ENCODE measurements around the gene BTG2. TPM values are rescaled to one million over a fixed set of nuclear protein-coding genes. Genes with fewer than 3 reads are reported as not detected.
A peak's percentile ranks its signal among the peaks of the same experiment; 100 is the strongest.

BTG2 gene
- total RNA-seq, 4 donors from 2014 or later: 45.0 to 129 (median 58.8) TPM

GRCh38 chr1:203327684-203328457 is 22.6 kb downstream of the BTG2 start:
- Histone ChIP-seq H3K27me3 (no peaks in the 10 kb centered on the region), H3K36me3 (no peaks in the 10 kb centered on the region), H3K9me3 (no peaks in the 10 kb centered on the region), H3K27ac (peak overlapping the region; percentile 95 to 96 (median 96)), H3K4me1 (peaks cover 9 to 49% (median 22%) of the 10 kb centered on the region in 4 donors), H3K4me3 (peak overlapping the region; percentile 40 to 58 (median 52))
- TF ChIP-seq CTCF (IDR thresholded peaks at IDR 0.05) (peak; percentile 2 to 60 (median 38)), POLR2A (IDR thresholded peaks at IDR 0.05) (peak in 1 of 2 donors; percentile 39)
- peak; percentile 49 to 91 (median 79) for DNase-seq

- TF ChIP-seq POLR2A (IDR thresholded peaks at IDR 0.05) (no peak), CTCF (IDR thresholded peaks at IDR 0.05) (peak in 3 of 6 experiments; percentile 36 to 52 (median 42))
- peak overlapping the region in 3 of 4 donors; percentile 55 to 96 (median 95) for H3K27ac ChIP-seq
- H3K4me1 ChIP-seq: peaks cover 9 to 40% (median 16%) of the 10 kb centered on the region in 4 donors
- no peaks in the 10 kb centered on the region for H3K36me3 ChIP-seq
- no peak overlapping the region for H3K4me3 ChIP-seq
- no peaks in the 10 kb centered on the region for H3K9me3 ChIP-seq
- no peaks in the 10 kb centered on the region for H3K27me3 ChIP-seq
- DNase-seq: peak in 2 of 3 donors; percentile 66 to 76
Measured at GRCh38 chr1:203328714-203329122, 23.4 kb downstream of the BTG2 start.

- Histone ChIP-seq H3K27ac (no peak overlapping the region), H3K9me3 (no peaks in the 10 kb centered on the region), H3K27me3 (no peaks in the 10 kb centered on the region), H3K36me3 (no peaks in the 10 kb centered on the region), H3K4me1 (peaks cover 0 to 15% (median 2%) of the 10 kb centered on the region in 4 donors), H3K4me3 (no peak overlapping the region)
- TF ChIP-seq POLR2A (IDR thresholded peaks at IDR 0.05) (no peak), CTCF (IDR thresholded peaks at IDR 0.05) (no peak)
- no peak for DNase-seq
Measured at GRCh38 chr1:203331224-203331623, 25.9 kb downstream of the BTG2 start.

- Histone ChIP-seq H3K4me1 (no peaks in the 10 kb centered on the region), H3K36me3 (no peaks in the 10 kb centered on the region), H3K4me3 (no peak overlapping the region), H3K27ac (no peak overlapping the region), H3K9me3 (no peaks in the 10 kb centered on the region), H3K27me3 (no peaks in the 10 kb centered on the region)
- DNase-seq: no peak
- TF ChIP-seq POLR2A (IDR thresholded peaks at IDR 0.05): no peak
- TF ChIP-seq CTCF (IDR thresholded peaks at IDR 0.05): no peak
Measured at GRCh38 chr1:203335503-203335902, 30.2 kb downstream of the BTG2 start.

GRCh38 chr1:203336097-203336496 is 30.8 kb downstream of the BTG2 start:
- DNase-seq: no peak
- no peak overlapping the region for H3K27ac ChIP-seq

More at GRCh38 chr1:203336097-203336496, 30.8 kb downstream of the BTG2 start:
- H3K9me3 ChIP-seq: no peaks in the 10 kb centered on the region
- no peaks in the 10 kb centered on the region for H3K27me3 ChIP-seq
- TF ChIP-seq CTCF (IDR thresholded peaks at IDR 0.05): no peak
- TF ChIP-seq POLR2A (IDR thresholded peaks at IDR 0.05): no peak
- H3K4me3 ChIP-seq: no peak overlapping the region
- no peaks in the 10 kb centered on the region for H3K36me3 ChIP-seq
- no peaks in the 10 kb centered on the region for H3K4me1 ChIP-seq
